Measurements from ENCODE around the gene EGFL7.

- TF ChIP-seq ZNF274 (IDR thresholded peaks at IDR 0.05; ENCODE audit: low read depth, low read length) (no peak), SUZ12 (IDR thresholded peaks at IDR 0.05; ENCODE audit: extremely low read depth, insufficient read depth, insufficient read length) (no peak), YY1 (IDR thresholded peaks at IDR 0.05; ENCODE audit: insufficient read depth, insufficient read length) (no peak)
These were observed 30.4 kb downstream of the EGFL7 start for GRCh38 chr9:136693135-136693489.

Measured in NT2/D1 (cell line).